CD8-positive, alpha-beta memory T cell (primary cell): ENCODE measurements around the gene MYOZ3. TPM values are rescaled to one million over a fixed set of nuclear protein-coding genes. Genes with fewer than 3 reads are reported as not detected.

ENCODE experiments used
- CTCF ChIA-PET: fragments of 350-600 bp; sonication (Branson Sonifier 250); formaldehyde crosslinking; loops from one replicate; lab custom pipeline; 2021; ENCODE audit warnings: antibody characterized with exemption; lab: Charles Lee
- POLR2A ChIA-PET: fragments of 350-600 bp; sonication (Branson Sonifier 250); formaldehyde crosslinking; loops from one replicate; lab custom pipeline; 2021; ENCODE audit warnings: antibody characterized with exemption; lab: Charles Lee
- DNase-seq, 5 donors: peaks; one replicate each; pipeline versions ENCODE4 v3.0.0 to v3.0.0-alpha.2; 2020 to 2022; ENCODE audit warnings: mixed read lengths in 1 of 5
- H3K27ac ChIP-seq: one replicate; pipeline ENCODE4 v1.7.0; 2013; ENCODE audit warnings: low read depth, mild to moderate bottlenecking, low read length, moderate library complexity
- H3K27me3 ChIP-seq: 2 replicates; pipeline ENCODE4 v1.7.0; 2013; ENCODE audit warnings: low read length, mild to moderate bottlenecking; ENCODE audit not compliant: insufficient read depth, poor library complexity, severe bottlenecking
- H3K36me3 ChIP-seq: 2 replicates; pipeline ENCODE4 v1.7.0; 2013; ENCODE audit warnings: mild to moderate bottlenecking, low read length, moderate library complexity; ENCODE audit not compliant: insufficient read depth
- H3K4me1 ChIP-seq: 2 replicates; pipeline ENCODE4 v1.7.0; 2013; ENCODE audit warnings: mild to moderate bottlenecking, low read length, moderate library complexity; ENCODE audit not compliant: insufficient read depth
- H3K4me3 ChIP-seq: 2 replicates; pipeline ENCODE4 v1.7.0; 2013; ENCODE audit warnings: mild to moderate bottlenecking, low read length
- H3K9me3 ChIP-seq: 2 replicates; pipeline ENCODE4 v1.7.0; 2013; ENCODE audit warnings: mild to moderate bottlenecking, low read length
- H3K27ac Mint-ChIP-seq, 8 donors: one replicate each; pipeline ENCODE4 v1.8.0; 2020 to 2021; ENCODE audit warnings: mixed read lengths in 8 of 8, mild to moderate bottlenecking in 6 of 8, inconsistent platforms in 3 of 8, moderate library complexity in 3 of 8
- H3K27me3 Mint-ChIP-seq, 2 donors: one replicate each; pipeline ENCODE4 v1.8.0; 2020 to 2021; ENCODE audit warnings: mixed read lengths in 2 of 2, mild to moderate bottlenecking in 1 of 2, moderate library complexity in 1 of 2
- H3K36me3 Mint-ChIP-seq, 3 donors: one replicate each; pipeline ENCODE4 v1.8.0; 2020 to 2021; ENCODE audit warnings: mixed read lengths in 3 of 3, inconsistent platforms in 1 of 3, mild to moderate bottlenecking in 1 of 3
- H3K4me1 Mint-ChIP-seq, 3 donors: one replicate each; pipeline ENCODE4 v1.8.0; 2020 to 2021; ENCODE audit warnings: mixed read lengths in 3 of 3, inconsistent platforms in 1 of 3, mild to moderate bottlenecking in 1 of 3
- H3K4me3 Mint-ChIP-seq, 7 donors: one replicate each; pipeline ENCODE4 v1.8.0; 2020 to 2021; ENCODE audit warnings: mixed read lengths in 7 of 7, mild to moderate bottlenecking in 6 of 7, moderate library complexity in 4 of 7, inconsistent platforms in 2 of 7
- H3K9me3 Mint-ChIP-seq, 5 donors: one replicate each; pipeline ENCODE4 v1.8.0; 2020 to 2022; ENCODE audit warnings: mixed read lengths in 5 of 5, mild to moderate bottlenecking in 3 of 5, moderate library complexity in 2 of 5, inconsistent platforms in 1 of 5
- polyA plus RNA-seq: library from polyadenylated mRNA; unstranded; fragments of 300-500 nt; fragmentation: Illumina TruSeq; gene quantifications from one replicate; pipeline ENCODE4 v1.2.3, GENCODE V29; 2021
- total RNA-seq, 2 experiments: library from RNA; stranded (reverse); gene quantifications; one replicate each; pipeline ENCODE4 v1.2.3, GENCODE V29; 2021

MYOZ3 gene
- total and polyA plus RNA-seq, 3 experiments from 2014 or later = not detected

DNA sequence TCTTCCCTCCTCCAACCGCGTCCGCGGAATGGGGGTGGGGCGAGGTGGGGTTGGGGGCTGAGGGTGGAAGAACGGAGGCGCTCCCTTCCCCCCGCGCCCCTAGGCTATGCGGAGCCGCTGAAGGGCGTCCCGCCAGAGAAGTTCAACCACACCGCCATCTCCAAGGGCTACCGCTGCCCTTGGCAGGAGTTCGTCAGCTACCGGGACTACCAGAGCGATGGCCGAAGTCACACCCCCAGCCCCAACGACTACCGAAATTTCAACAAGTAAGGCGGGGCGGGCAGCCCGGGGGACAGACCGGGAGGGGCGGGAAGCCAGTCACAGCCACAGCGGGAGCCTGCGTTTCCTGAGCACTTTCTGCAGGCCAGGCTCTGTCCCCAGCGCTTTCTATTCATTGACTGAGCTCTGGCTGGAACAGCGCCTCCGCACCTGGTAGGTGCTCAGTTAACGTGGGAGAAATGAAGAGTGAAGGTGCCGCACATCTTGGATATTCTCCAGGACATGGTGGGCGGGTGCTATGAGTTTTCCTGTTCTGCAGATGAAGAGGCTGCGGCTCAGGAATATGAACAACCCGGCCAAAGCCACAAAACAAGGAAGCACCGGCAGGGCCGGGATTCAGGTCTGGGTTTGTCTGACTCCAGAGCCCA lies 11.3 kb downstream of the MYOZ3 start:
- POLR2A ChIA-PET = no interaction called here
- H3K4me3 ChIP-seq = peak overlapping the region; percentile 51
- H3K27ac ChIP-seq = no peak overlapping the region
- peaks cover 15% of the 10 kb centered on the region for H3K27me3 ChIP-seq
- H3K36me3 ChIP-seq = no peaks in the 10 kb centered on the region
- peaks cover 7 to 17% (median 8%) of the 10 kb centered on the region in 3 donors for H3K4me1 Mint-ChIP-seq
- H3K36me3 Mint-ChIP-seq = no peaks in the 10 kb centered on the region
- H3K4me3 Mint-ChIP-seq = peak overlapping the region; percentile 71 to 86 (median 80)
- DNase-seq = peak in 1 of 5 donors; percentile 17
- H3K9me3 ChIP-seq = no peaks in the 10 kb centered on the region
- peak overlapping the region in 4 of 8 donors; percentile 11 to 75 (median 45) for H3K27ac Mint-ChIP-seq
- peaks cover 9% of the 10 kb centered on the region for H3K4me1 ChIP-seq
- no peaks in the 10 kb centered on the region for H3K9me3 Mint-ChIP-seq
- H3K27me3 Mint-ChIP-seq = peaks cover 26 to 28% of the 10 kb centered on the region in 2 donors
- CTCF ChIA-PET = interaction anchor here (1.2 kb wide), 1 partner anchor 28 kb away, joined by 3 read pairs; the partner anchor contains the start of gene RBM22

DNA sequence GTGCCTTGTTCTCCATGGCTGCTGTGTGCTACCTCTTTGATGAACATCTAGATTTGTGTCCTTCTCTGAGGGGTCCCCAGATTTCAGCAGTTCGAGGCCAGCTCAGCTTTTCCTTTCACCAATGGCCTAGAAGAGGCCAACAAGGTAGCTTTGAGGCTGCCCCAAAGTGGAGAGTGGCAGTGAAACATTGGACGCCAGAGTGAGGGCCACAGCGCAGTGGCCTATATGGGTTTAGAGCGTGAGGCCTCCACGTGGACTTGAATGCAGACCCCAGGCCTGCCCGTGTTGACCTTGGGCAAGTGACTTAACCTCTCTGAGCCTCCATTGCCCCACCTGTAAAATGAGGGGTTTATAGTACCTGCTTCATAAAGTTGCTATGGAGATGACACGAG lies 11.8 kb downstream of the MYOZ3 start:
- peaks cover 7 to 17% (median 8%) of the 10 kb centered on the region in 3 donors for H3K4me1 Mint-ChIP-seq
- no peak overlapping the region for H3K27ac ChIP-seq
- H3K27me3 ChIP-seq = peaks cover 15% of the 10 kb centered on the region
- ChIA-PET CTCF (no interaction called here), POLR2A (no interaction called here)
- no peaks in the 10 kb centered on the region for H3K9me3 ChIP-seq
- H3K9me3 Mint-ChIP-seq = no peaks in the 10 kb centered on the region
- H3K4me1 ChIP-seq = peaks cover 9% of the 10 kb centered on the region
- no peak overlapping the region for H3K27ac Mint-ChIP-seq
- no peaks in the 10 kb centered on the region for H3K36me3 ChIP-seq
- H3K4me3 ChIP-seq = peak overlapping the region; percentile 51
- DNase-seq = no peak
- H3K4me3 Mint-ChIP-seq = peak overlapping the region in 6 of 7 donors; percentile 71 to 85 (median 80)
- H3K36me3 Mint-ChIP-seq = no peaks in the 10 kb centered on the region
- peaks cover 26 to 28% of the 10 kb centered on the region in 2 donors for H3K27me3 Mint-ChIP-seq

DNA sequence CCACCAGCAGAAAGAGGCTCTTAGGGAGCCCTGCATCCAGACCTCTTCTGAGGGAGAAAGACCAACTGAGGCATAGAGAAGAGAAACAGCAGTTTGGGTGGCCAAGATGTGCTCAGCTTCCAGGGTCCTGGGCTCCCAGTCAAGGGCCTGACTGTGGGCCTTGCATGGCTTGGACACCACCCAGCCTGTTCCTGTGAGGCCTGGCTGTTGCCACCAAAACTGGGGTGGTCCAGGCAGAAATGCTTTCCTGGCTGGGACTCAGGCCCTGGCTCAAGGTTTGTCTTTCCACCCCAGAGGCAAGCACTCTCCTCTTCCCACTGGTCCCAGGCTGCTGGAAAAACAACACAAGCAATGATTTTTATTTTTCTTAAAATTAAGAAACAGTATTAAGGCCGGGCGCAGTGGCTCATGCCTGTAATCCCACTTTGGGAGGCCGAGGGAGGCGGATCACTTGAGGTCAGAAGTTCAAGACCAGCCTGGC lies 13.3 kb downstream of the MYOZ3 start:
- H3K36me3 ChIP-seq = no peaks in the 10 kb centered on the region
- Mint-ChIP-seq H3K4me3 (no peak overlapping the region), H3K36me3 (peaks cover 0 to 3% (median 0%) of the 10 kb centered on the region in 3 donors), H3K27ac (no peak overlapping the region), H3K27me3 (peaks cover 24 to 25% of the 10 kb centered on the region in 2 donors), H3K4me1 (peaks cover 7 to 17% (median 8%) of the 10 kb centered on the region in 3 donors), H3K9me3 (no peaks in the 10 kb centered on the region)
- H3K4me3 ChIP-seq = no peak overlapping the region
- H3K27me3 ChIP-seq = peaks cover 15% of the 10 kb centered on the region
- DNase-seq = no peak
- H3K27ac ChIP-seq = no peak overlapping the region
- no peaks in the 10 kb centered on the region for H3K9me3 ChIP-seq
- ChIA-PET CTCF (no interaction called here), POLR2A (no interaction called here)
- H3K4me1 ChIP-seq = peaks cover 9% of the 10 kb centered on the region

DNA sequence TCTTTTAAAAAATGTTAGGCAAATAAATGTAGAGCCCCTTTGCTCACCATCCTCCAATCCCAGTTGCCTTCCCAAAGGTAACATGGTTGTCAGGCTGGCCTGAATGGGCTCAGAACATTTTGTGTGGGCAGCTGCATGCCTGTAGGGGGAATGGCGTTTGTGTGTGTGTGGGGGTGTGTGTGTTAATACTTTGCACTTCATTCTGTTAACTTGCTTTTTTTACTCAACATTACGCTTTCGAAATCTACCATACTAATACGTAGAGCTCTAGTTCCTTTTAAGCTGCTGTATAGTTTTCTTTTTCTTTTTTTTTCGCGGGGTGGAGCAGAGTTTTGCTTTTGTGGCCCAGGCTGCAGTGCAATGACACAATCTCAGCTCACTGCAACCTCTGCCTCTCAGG lies 14.0 kb downstream of the MYOZ3 start:
- peaks cover 0 to 5% (median 0%) of the 10 kb centered on the region in 3 donors for H3K36me3 Mint-ChIP-seq
- Histone ChIP-seq H3K4me3 (no peak overlapping the region), H3K4me1 (peaks cover 9% of the 10 kb centered on the region), H3K36me3 (no peaks in the 10 kb centered on the region), H3K27me3 (peaks cover 14% of the 10 kb centered on the region), H3K9me3 (no peaks in the 10 kb centered on the region), H3K27ac (no peak overlapping the region)
- no peak overlapping the region for H3K4me3 Mint-ChIP-seq
- no peak overlapping the region for H3K27ac Mint-ChIP-seq
- CTCF ChIA-PET = no interaction called here
- peaks cover 18 to 21% of the 10 kb centered on the region in 2 donors for H3K27me3 Mint-ChIP-seq
- POLR2A ChIA-PET = no interaction called here
- H3K9me3 Mint-ChIP-seq = no peaks in the 10 kb centered on the region
- peaks cover 7 to 17% (median 8%) of the 10 kb centered on the region in 3 donors for H3K4me1 Mint-ChIP-seq
- no peak for DNase-seq

DNA sequence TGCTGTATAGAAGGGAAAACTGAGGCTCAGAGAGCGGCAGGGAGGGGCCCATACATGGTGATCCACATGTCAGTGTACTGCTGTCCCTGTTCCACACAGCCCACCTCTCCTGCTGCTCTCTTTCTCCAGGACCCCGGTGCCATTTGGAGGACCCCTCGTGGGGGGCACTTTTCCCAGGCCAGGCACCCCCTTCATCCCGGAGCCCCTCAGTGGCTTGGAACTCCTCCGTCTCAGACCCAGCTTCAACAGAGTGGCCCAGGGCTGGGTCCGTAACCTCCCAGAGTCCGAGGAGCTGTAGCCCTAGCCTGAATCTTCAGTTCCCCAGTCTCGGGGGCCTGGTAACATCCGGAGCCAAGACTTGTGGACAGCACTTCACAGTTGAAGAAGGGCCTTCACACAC lies 15.5 kb downstream of the MYOZ3 start:
- H3K27me3 ChIP-seq = no peaks in the 10 kb centered on the region
- no peaks in the 10 kb centered on the region for H3K9me3 ChIP-seq
- H3K27ac ChIP-seq = no peak overlapping the region
- CTCF ChIA-PET = no interaction called here
- H3K4me3 ChIP-seq = no peak overlapping the region
- Mint-ChIP-seq H3K36me3 (peaks cover 0 to 12% (median 5%) of the 10 kb centered on the region in 3 donors), H3K9me3 (no peaks in the 10 kb centered on the region), H3K4me3 (no peak overlapping the region), H3K4me1 (peaks cover 0 to 9% (median 0%) of the 10 kb centered on the region in 3 donors), H3K27me3 (peaks cover 4 to 7% of the 10 kb centered on the region in 2 donors), H3K27ac (no peak overlapping the region)
- peaks cover under 1% of the 10 kb centered on the region for H3K4me1 ChIP-seq
- H3K36me3 ChIP-seq = no peaks in the 10 kb centered on the region
- DNase-seq = no peak
- POLR2A ChIA-PET = no interaction called here

DNA sequence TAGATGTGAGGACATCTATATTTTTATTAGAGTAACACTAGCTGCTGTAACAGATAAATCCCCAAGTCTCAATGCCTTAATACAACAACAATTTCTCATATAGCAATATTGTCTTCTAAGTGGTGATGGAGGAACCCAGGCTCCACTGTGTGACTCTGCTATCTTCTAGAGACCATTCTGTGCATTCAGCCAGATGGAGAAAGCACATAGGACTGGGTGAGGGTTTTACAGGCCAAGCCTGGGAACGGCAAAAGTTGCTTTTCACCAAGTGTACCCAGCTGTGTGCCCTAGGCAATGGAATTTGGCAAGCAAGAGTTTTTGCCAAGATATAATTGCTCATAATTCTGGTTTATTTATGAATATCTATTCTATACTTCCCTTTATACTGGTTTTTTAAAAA lies 28.1 kb downstream of the MYOZ3 start:
- CTCF ChIA-PET = interaction anchor here (2.0 kb wide), 1 partner anchor 12 kb away, joined by 6 read pairs; the partner anchor contains the start of gene RBM22
- Mint-ChIP-seq H3K4me3 (no peak overlapping the region), H3K27ac (no peak overlapping the region), H3K9me3 (no peaks in the 10 kb centered on the region), H3K4me1 (no peaks in the 10 kb centered on the region), H3K36me3 (peaks cover 4 to 64% (median 17%) of the 10 kb centered on the region in 3 donors), H3K27me3 (no peaks in the 10 kb centered on the region)
- no peak for DNase-seq
- no peaks in the 10 kb centered on the region for H3K9me3 ChIP-seq
- H3K36me3 ChIP-seq = peaks cover 28% of the 10 kb centered on the region
- H3K27ac ChIP-seq = no peak overlapping the region
- POLR2A ChIA-PET = no interaction called here
- H3K4me3 ChIP-seq = no peak overlapping the region
- no peaks in the 10 kb centered on the region for H3K27me3 ChIP-seq
- H3K4me1 ChIP-seq = no peaks in the 10 kb centered on the region

DNA sequence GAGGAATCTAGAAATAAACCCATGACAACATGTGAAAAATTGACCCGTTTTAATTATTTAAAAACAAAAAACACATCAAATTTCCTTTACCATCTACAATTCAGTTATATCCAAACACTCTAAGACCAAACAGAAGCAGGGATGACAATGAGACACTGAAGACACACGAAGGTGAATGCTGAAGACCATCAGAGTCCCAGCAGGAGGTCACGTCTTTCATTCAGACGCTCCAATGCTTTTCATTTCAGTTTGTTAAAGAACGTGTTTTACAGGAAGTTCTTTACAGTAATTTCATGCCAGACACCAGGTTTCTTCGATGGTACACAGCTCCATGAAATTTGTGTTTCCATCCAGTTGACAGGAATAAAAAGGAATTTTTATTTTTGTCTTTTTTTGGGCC lies 29.7 kb downstream of the MYOZ3 start:
- H3K27ac ChIP-seq = no peak overlapping the region
- H3K27ac Mint-ChIP-seq = no peak overlapping the region
- ChIA-PET POLR2A (no interaction called here), CTCF (no interaction called here)
- no peaks in the 10 kb centered on the region for H3K27me3 ChIP-seq
- H3K4me3 ChIP-seq = no peak overlapping the region
- DNase-seq = no peak
- no peaks in the 10 kb centered on the region for H3K9me3 Mint-ChIP-seq
- peaks cover 4 to 77% (median 21%) of the 10 kb centered on the region in 3 donors for H3K36me3 Mint-ChIP-seq
- no peaks in the 10 kb centered on the region for H3K4me1 ChIP-seq
- no peaks in the 10 kb centered on the region for H3K4me1 Mint-ChIP-seq
- H3K36me3 ChIP-seq = peaks cover 44% of the 10 kb centered on the region
- no peaks in the 10 kb centered on the region for H3K9me3 ChIP-seq
- H3K4me3 Mint-ChIP-seq = no peak overlapping the region
- H3K27me3 Mint-ChIP-seq = no peaks in the 10 kb centered on the region

DNA sequence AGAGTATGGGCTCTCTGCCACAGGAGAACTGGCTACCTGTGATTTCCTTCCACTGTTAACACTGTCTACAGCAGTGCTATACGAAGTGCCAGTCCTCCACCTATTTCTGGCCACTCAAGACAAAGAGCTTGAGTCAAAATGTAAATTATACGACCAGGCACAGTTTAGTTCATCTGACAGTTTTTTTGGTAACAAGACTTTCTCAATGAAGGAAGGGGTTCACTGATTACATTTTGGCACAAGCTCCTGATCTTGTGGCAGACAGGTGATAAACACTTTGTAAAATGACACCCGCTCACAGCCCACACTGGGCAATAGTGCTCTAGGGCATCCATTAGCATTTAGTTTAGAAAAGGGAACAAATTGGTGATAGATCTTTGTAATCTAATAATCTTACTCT lies 31.2 kb downstream of the MYOZ3 start:
- Mint-ChIP-seq H3K4me1 (no peaks in the 10 kb centered on the region), H3K27ac (peak overlapping the region in 1 of 8 donors; percentile 5), H3K9me3 (no peaks in the 10 kb centered on the region), H3K27me3 (no peaks in the 10 kb centered on the region), H3K4me3 (peak overlapping the region in 1 of 7 donors; percentile 25), H3K36me3 (peaks cover 12 to 82% (median 25%) of the 10 kb centered on the region in 3 donors)
- peaks cover 58% of the 10 kb centered on the region for H3K36me3 ChIP-seq
- no peak overlapping the region for H3K4me3 ChIP-seq
- no peaks in the 10 kb centered on the region for H3K27me3 ChIP-seq
- DNase-seq = no peak
- no peaks in the 10 kb centered on the region for H3K9me3 ChIP-seq
- POLR2A ChIA-PET = no interaction called here
- no peaks in the 10 kb centered on the region for H3K4me1 ChIP-seq
- H3K27ac ChIP-seq = no peak overlapping the region
- CTCF ChIA-PET = no interaction called here
